ENCODE measurements around the gene CRIM1.
"Not testable (repeated sequence)": the region's sequence is repeated elsewhere in the genome, so short reads cannot be mapped to it uniquely, and the experiment has no call there.

CRIM1 gene

DNA sequence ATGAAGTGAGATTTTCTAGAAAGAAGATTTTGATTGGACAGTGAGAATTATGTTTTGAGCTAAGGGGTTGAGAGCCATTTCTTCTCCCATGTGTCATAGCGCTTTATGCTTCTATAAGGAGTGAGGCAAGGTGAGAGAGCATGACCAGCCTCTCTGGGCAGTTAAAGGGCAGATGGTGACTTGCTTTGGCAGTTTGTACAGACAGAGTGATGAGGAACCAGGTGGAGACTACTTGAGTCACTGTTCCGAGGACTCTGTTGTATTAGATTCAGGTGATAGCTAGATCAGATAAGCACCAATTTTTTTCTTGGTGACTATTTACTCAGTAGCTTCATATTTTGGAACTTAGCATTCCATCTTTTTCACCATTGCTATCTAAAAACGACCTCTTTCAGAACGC lies 4.5 kb downstream of the CRIM1 start:
- H3K4me1 Mint-ChIP-seq = peaks cover 54% of the 10 kb centered on the region
- H3K27me3 Mint-ChIP-seq (ENCODE audit: low read depth) = peaks cover 11% of the 10 kb centered on the region
- H3K27ac Mint-ChIP-seq = no peak overlapping the region
- no peaks in the 10 kb centered on the region for H3K9me3 Mint-ChIP-seq
- TF ChIP-seq, protein P1, sequence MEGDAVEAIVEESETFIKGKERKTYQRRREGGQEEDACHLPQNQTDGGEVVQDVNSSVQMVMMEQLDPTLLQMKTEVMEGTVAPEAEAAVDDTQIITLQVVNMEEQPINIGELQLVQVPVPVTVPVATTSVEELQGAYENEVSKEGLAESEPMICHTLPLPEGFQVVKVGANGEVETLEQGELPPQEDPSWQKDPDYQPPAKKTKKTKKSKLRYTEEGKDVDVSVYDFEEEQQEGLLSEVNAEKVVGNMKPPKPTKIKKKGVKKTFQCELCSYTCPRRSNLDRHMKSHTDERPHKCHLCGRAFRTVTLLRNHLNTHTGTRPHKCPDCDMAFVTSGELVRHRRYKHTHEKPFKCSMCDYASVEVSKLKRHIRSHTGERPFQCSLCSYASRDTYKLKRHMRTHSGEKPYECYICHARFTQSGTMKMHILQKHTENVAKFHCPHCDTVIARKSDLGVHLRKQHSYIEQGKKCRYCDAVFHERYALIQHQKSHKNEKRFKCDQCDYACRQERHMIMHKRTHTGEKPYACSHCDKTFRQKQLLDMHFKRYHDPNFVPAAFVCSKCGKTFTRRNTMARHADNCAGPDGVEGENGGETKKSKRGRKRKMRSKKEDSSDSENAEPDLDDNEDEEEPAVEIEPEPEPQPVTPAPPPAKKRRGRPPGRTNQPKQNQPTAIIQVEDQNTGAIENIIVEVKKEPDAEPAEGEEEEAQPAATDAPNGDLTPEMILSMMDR (IDR thresholded peaks at IDR 0.05; ENCODE audit: unreplicated experiment in 3 of 3) = no peak
- H3K4me3 Mint-ChIP-seq = no peak overlapping the region
- no peaks in the 10 kb centered on the region for H3K36me3 Mint-ChIP-seq (ENCODE audit: low read depth)

DNA sequence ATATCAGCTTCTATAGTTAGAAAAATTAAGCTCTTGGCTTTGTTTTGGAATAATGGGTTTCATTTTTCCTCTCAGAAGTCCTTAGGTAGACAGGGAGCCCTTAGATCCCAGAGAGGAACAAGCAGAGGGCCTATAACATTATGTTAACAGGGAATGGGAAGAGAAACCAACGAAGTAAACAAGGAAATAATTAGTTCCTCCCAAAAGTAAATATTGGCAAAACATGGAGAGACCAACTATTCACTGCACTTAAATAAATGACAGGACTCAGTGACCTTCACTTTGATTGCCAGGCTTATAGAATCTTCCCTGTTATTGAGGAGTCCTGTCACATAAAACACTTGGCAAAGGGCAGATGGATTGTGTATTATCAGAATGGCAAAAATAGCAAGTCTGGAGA lies 5.3 kb downstream of the CRIM1 start:
- no peak overlapping the region for H3K4me3 Mint-ChIP-seq
- peaks cover 54% of the 10 kb centered on the region for H3K4me1 Mint-ChIP-seq
- no peak overlapping the region for H3K27ac Mint-ChIP-seq
- no peaks in the 10 kb centered on the region for H3K36me3 Mint-ChIP-seq (ENCODE audit: low read depth)
- H3K27me3 Mint-ChIP-seq (ENCODE audit: low read depth) = peaks cover 11% of the 10 kb centered on the region
- TF ChIP-seq, protein P1 (IDR thresholded peaks at IDR 0.05; ENCODE audit: unreplicated experiment in 3 of 3) = no peak
- no peaks in the 10 kb centered on the region for H3K9me3 Mint-ChIP-seq

DNA sequence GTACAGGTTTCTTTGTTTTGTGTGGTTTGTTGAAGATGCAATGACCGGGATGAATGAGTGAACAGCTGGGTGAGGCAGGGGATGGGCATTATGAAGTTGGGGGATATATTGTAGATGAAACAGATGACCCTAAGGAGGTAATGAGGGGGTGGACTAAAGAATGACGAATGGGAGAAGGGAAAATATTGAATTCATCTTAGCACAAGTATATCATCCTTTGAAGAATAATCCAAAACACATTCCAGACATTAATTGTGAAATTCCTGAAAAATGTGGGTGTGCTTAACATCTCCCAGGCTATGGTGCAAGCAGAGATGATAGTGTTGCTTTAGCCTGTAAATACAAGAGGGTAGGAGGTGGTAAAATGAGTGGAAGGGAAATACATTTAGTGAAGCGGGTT lies 5.8 kb downstream of the CRIM1 start:
- H3K36me3 Mint-ChIP-seq (ENCODE audit: low read depth) = no peaks in the 10 kb centered on the region
- peaks cover 59% of the 10 kb centered on the region for H3K4me1 Mint-ChIP-seq
- peak overlapping the region in 2 of 3 experiments; percentile 4 to 17 for H3K27ac Mint-ChIP-seq
- H3K4me3 Mint-ChIP-seq = no peak overlapping the region
- peaks cover 11% of the 10 kb centered on the region for H3K27me3 Mint-ChIP-seq (ENCODE audit: low read depth)
- no peaks in the 10 kb centered on the region for H3K9me3 Mint-ChIP-seq
- TF ChIP-seq, protein P1 (IDR thresholded peaks at IDR 0.05; ENCODE audit: unreplicated experiment in 3 of 3) = no peak

DNA sequence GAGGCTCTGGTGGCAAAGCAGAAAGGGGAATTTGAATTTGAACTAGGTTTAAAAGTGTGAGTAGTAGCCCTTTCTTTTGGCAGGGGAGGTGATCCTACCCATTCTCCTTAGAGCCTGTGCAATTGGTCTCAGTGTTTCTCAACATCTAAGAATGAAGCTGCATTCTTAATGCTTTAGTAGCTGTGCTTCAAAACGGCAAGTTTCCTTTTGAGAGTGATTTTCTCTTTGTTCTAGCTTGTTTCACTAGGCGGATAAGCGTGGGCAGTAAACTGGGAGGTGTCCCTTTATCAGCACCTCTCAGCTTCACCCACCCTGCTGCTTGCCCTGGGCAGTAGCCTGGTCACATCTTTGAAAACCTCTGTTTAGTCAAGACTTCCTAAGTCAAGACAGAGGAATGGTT lies 6.7 kb downstream of the CRIM1 start:
- Mint-ChIP-seq H3K9me3 (no peaks in the 10 kb centered on the region), H3K4me1 (peaks cover 64% of the 10 kb centered on the region), H3K27ac (peak overlapping the region in 1 of 3 experiments; percentile 33), H3K4me3 (no peak overlapping the region), H3K36me3 (ENCODE audit: low read depth) (no peaks in the 10 kb centered on the region), H3K27me3 (ENCODE audit: low read depth) (peaks cover 8% of the 10 kb centered on the region)
- TF ChIP-seq, protein P1 (IDR thresholded peaks at IDR 0.05; ENCODE audit: unreplicated experiment in 3 of 3) = no peak

DNA sequence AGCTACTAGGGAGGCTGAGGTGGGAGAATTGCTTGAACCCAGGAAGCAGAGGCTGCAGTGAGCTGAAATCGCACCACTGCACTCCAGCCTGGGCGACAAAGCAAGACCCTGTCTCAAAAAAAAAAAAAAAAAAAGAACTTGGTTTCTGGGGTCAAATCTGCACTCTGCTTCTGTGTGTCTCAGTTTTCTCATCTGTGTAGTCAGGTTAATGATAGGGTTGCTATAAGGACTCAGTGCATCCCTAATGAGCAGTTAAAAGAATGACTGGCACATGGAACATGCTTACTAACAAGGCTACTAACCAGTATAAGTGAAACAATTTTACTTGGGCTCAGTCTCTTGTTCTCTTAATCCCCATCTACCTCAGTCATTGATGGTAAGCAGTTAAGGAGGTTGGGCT lies 7.5 kb downstream of the CRIM1 start:
- H3K4me3 Mint-ChIP-seq = not testable (repeated sequence)

DNA sequence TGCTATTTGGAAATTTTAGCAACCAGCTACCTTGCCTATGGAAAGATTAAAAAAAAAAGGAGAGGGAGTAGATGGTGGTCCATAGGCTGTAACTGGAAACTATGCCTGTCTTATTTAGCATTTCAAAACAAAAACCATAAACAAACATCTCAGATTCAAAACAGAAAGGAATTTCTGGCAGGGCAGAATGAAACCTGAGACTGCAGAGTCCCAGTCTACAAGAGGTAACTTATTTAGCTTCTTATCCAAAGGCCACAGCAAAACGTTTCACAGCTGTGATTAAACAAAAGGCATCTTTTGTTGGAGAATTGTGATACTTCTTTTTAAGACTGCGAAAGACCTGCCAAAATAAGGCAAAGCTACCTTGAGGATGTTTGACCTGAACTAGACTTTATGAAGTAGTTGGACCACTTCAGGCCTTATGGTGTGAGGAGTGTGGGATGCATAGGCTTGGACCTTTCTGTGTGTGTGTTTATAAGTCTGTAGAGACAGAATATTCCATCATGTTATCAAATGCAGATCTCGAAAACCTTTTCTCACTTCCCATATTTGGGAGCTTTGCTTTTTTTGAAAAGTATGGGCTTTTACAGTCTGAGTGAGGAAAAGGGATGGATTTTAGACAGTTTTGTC lies 11.0 kb downstream of the CRIM1 start:
- Mint-ChIP-seq H3K27ac (peak overlapping the region; percentile 34 to 77 (median 40)), H3K27me3 (ENCODE audit: low read depth) (no peaks in the 10 kb centered on the region), H3K36me3 (ENCODE audit: low read depth) (no peaks in the 10 kb centered on the region), H3K4me1 (peaks cover 62% of the 10 kb centered on the region), H3K9me3 (no peaks in the 10 kb centered on the region), H3K4me3 (no peak overlapping the region)
- TF ChIP-seq, protein P1 (IDR thresholded peaks at IDR 0.05; ENCODE audit: unreplicated experiment in 3 of 3) = no peak

More for the DNA sequence above, 7.5 kb downstream of the CRIM1 start:
- not testable (repeated sequence) for H3K9me3 Mint-ChIP-seq; H3K36me3 Mint-ChIP-seq (ENCODE audit: low read depth); H3K27me3 Mint-ChIP-seq (ENCODE audit: low read depth); H3K27ac Mint-ChIP-seq
- H3K4me1 Mint-ChIP-seq = peaks cover 64% of the 10 kb centered on the region

All from nephron (organoid).